H1 (cell line): ENCODE measurements around the gene PRTN3.

Experiments used
- POLR2A ChIP-seq, 2 experiments: IDR thresholded peaks; 1 replicate in 1 of 2; 2 replicates in 1 of 2; pipeline ENCODE4 v1.6.1; 2011; ENCODE audit warnings: low read depth in 2 of 2, low read length in 2 of 2, mild to moderate bottlenecking in 2 of 2; ENCODE audit errors: control extremely low read depth in 1 of 2
- POLR2AphosphoS5 ChIP-seq: IDR thresholded peaks from 2 replicates; pipeline ENCODE4 v1.6.1; 2011; ENCODE audit warnings: low read depth, low read length
- RNF2 ChIP-seq: fragments of 200-900, 300-1000 bp; sonication (generic); IDR thresholded peaks from 2 replicates; pipeline ENCODE4 v1.7.1; 2016; ENCODE audit warnings: borderline replicate concordance, low read depth, mild to moderate bottlenecking, antibody characterized with exemption, low read length; ENCODE audit not compliant: poor library complexity, severe bottlenecking; ENCODE audit errors: missing control alignments
- SIN3A ChIP-seq, 2 experiments: IDR thresholded peaks in 1 of 2; conservative IDR thresholded peaks in 1 of 2; 2 replicates each; pipeline ENCODE4 v1.6.1; 2011 to 2012; ENCODE audit warnings: low read length in 2 of 2, improper control_type of control experiment in 1 of 2, low read depth in 1 of 2, mild to moderate bottlenecking in 1 of 2
- SP2 ChIP-seq: IDR thresholded peaks from 2 replicates; pipeline ENCODE4 v1.6.1; 2012; ENCODE audit warnings: mild to moderate bottlenecking, low read length, inconsistent platforms
- TF ChIP-seq, protein P1 (sequence below), 3 experiments: IDR thresholded peaks; 1 replicate in 2 of 3; 2 replicates in 1 of 3; pipeline versions ENCODE4 v1.5.1 to v1.6.1; 2011; ENCODE audit warnings: low read length in 3 of 3, mild to moderate bottlenecking in 3 of 3, inconsistent platforms in 2 of 3, low read depth in 1 of 3, moderate library complexity in 1 of 3; ENCODE audit not compliant: insufficient read depth in 1 of 3; ENCODE audit errors: control extremely low read depth in 1 of 3

DNA sequence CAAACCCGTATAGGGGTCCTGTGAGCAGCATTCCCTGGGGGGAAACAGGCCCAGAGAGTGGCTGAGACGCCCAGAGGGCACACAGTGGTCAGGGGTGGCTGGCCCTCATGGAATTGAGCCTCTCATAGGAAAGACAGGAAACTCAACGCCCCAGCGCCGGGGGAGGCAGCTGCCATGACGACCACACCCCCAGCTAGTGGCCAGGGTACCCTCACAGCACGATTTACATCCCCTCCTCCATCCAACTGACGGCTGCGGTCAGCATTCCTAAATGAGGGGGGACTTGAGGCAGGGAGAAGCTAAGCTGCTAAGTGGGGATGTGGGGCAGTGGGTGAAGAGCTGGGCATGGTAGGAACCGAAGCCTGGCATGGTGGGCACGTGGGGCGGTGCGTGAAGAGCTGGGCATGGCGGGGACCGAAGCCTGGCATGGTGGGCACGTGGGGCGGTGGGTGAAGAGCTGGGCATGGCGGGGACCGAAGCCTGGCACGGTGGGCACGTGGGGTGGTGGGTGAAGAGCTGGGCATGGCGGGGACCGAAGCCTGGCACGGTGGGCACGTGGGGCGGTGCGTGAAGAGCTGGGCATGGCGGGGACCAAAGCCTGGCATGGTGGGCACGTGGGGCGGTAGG is 42.2 kb downstream of the PRTN3 start:
- TF ChIP-seq SP2 (no peak), SIN3A (conservative IDR thresholded peaks at IDR 0.05 in 1 of 2, IDR thresholded peaks at IDR 0.05 in 1 of 2; ENCODE audit: low read depth in 1 of 2, low read length in 2 of 2) (no peak), POLR2AphosphoS5 (no peak), RNF2 (no peak), POLR2A (IDR thresholded peaks at IDR 0.05; ENCODE audit: control extremely low read depth in 1 of 2, low read depth in 2 of 2, low read length in 2 of 2) (no peak)
- TF ChIP-seq, protein P1, sequence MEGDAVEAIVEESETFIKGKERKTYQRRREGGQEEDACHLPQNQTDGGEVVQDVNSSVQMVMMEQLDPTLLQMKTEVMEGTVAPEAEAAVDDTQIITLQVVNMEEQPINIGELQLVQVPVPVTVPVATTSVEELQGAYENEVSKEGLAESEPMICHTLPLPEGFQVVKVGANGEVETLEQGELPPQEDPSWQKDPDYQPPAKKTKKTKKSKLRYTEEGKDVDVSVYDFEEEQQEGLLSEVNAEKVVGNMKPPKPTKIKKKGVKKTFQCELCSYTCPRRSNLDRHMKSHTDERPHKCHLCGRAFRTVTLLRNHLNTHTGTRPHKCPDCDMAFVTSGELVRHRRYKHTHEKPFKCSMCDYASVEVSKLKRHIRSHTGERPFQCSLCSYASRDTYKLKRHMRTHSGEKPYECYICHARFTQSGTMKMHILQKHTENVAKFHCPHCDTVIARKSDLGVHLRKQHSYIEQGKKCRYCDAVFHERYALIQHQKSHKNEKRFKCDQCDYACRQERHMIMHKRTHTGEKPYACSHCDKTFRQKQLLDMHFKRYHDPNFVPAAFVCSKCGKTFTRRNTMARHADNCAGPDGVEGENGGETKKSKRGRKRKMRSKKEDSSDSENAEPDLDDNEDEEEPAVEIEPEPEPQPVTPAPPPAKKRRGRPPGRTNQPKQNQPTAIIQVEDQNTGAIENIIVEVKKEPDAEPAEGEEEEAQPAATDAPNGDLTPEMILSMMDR (IDR thresholded peaks at IDR 0.05; ENCODE audit: control extremely low read depth in 1 of 3, insufficient read depth in 1 of 3, low read depth in 1 of 3, low read length in 3 of 3) = no peak
